SK-N-SH treated with all-trans-retinoic acid at 6 μM for 48 hours (cell line): ENCODE results near the gene NFIA.

Experiments used
- ATAC-seq: fragments of 200-7000 bp; cut with Tn5 transposase; 3 replicates; pipeline ENCODE4 v1.9.1; 2020; ENCODE audit warnings: mild to moderate bottlenecking, moderate library complexity
- ARNTL ChIP-seq: fragments of 450-650 bp; formaldehyde crosslinking; IDR thresholded peaks from 2 replicates; pipeline ENCODE4 v1.5.0; 2020; ENCODE audit warnings: low read depth, mild to moderate bottlenecking, moderate library complexity, borderline replicate concordance
- BACH2 ChIP-seq: fragments of 250-450 bp; sonication (Bioruptor Pico); IDR thresholded peaks from 2 replicates; pipeline ENCODE4 v1.9.0; 2021; ENCODE audit warnings: mild to moderate bottlenecking, borderline replicate concordance
- ESRRG ChIP-seq: fragments of 250-450 bp; sonication (Bioruptor Pico); IDR thresholded peaks from 2 replicates; pipeline ENCODE4 v1.6.1; 2021; ENCODE audit warnings: mild to moderate bottlenecking
- GLIS3 ChIP-seq: fragments of 250-450 bp; sonication (Bioruptor Pico); IDR thresholded peaks from 2 replicates; pipeline ENCODE4 v1.5.0; 2020; ENCODE audit warnings: mild to moderate bottlenecking, moderate library complexity
- ISL1 ChIP-seq: fragments of 250-450 bp; sonication (Bioruptor Pico); IDR thresholded peaks from 2 replicates; pipeline ENCODE4 v2.1.2; 2022; ENCODE audit warnings: mild to moderate bottlenecking, moderate library complexity
- POU6F1 ChIP-seq: fragments of 250-450 bp; sonication (Bioruptor Pico); IDR thresholded peaks from 2 replicates; pipeline ENCODE4 v1.8.0; 2021; ENCODE audit warnings: low read depth, mild to moderate bottlenecking, moderate library complexity, borderline replicate concordance
- PPARA ChIP-seq: fragments of 250-450 bp; sonication (Bioruptor Pico); IDR thresholded peaks from 2 replicates; pipeline ENCODE4 v1.5.0; 2020; ENCODE audit warnings: mild to moderate bottlenecking, borderline replicate concordance
- RARB ChIP-seq: fragments of 250-450 bp; sonication (Bioruptor Pico); IDR thresholded peaks from 2 replicates; pipeline ENCODE4 v1.8.0; 2021; ENCODE audit warnings: mild to moderate bottlenecking, moderate library complexity
- SNAI2 ChIP-seq: fragments of 250-450 bp; sonication (Bioruptor Pico); IDR thresholded peaks from 2 replicates; pipeline ENCODE4 v1.5.0; 2020; ENCODE audit warnings: mild to moderate bottlenecking, moderate library complexity
- TCF4 ChIP-seq: fragments of 250-450 bp; sonication (Bioruptor Pico); IDR thresholded peaks from 2 replicates; pipeline ENCODE4 v1.8.0; 2021; ENCODE audit warnings: mild to moderate bottlenecking, moderate library complexity, borderline replicate concordance
- TOX ChIP-seq: fragments of 250-450 bp; sonication (Bioruptor Pico); IDR thresholded peaks from 2 replicates; pipeline ENCODE4 v1.8.0; 2021; ENCODE audit warnings: mild to moderate bottlenecking, moderate library complexity, borderline replicate concordance
- ZC3H10 ChIP-seq: fragments of 250-450 bp; sonication (Bioruptor Pico); IDR thresholded peaks from 2 replicates; pipeline ENCODE4 v1.5.1; 2021; ENCODE audit warnings: mild to moderate bottlenecking, moderate library complexity
- ZFP3 ChIP-seq: fragments of 250-450 bp; sonication (Bioruptor Pico); IDR thresholded peaks from 2 replicates; pipeline ENCODE4 v1.5.0; 2020; ENCODE audit warnings: mild to moderate bottlenecking, moderate library complexity
- ZFP30 ChIP-seq: fragments of 450-650 bp; formaldehyde crosslinking; IDR thresholded peaks from 2 replicates; pipeline ENCODE4 v1.5.0; 2022; ENCODE audit warnings: mild to moderate bottlenecking, moderate library complexity
- ZNF565 ChIP-seq: fragments of 450-650 bp; formaldehyde crosslinking; conservative IDR thresholded peaks from 2 replicates; pipeline ENCODE4 v1.5.0; 2020; ENCODE audit warnings: low read depth, mild to moderate bottlenecking, moderate library complexity
- ZNF70 ChIP-seq: fragments of 450-650 bp; formaldehyde crosslinking; IDR thresholded peaks from 2 replicates; pipeline ENCODE4 v1.5.0; 2020; ENCODE audit warnings: mild to moderate bottlenecking, moderate library complexity
- ZNF8 ChIP-seq: fragments of 450-650 bp; formaldehyde crosslinking; IDR thresholded peaks from 2 replicates; pipeline ENCODE4 v1.5.0; 2020; ENCODE audit warnings: mild to moderate bottlenecking, moderate library complexity
- TF ChIP-seq, protein P1 (sequence below): fragments of 250-450 bp; sonication (Bioruptor Pico); IDR thresholded peaks from 2 replicates; pipeline ENCODE4 v1.8.0; 2020; ENCODE audit warnings: mild to moderate bottlenecking, moderate library complexity, borderline replicate concordance
- TF ChIP-seq, protein P2 (sequence below): fragments of 250-450 bp; sonication (Bioruptor Pico); IDR thresholded peaks from 2 replicates; pipeline ENCODE4 v1.5.0; 2020; ENCODE audit warnings: mild to moderate bottlenecking, moderate library complexity
- TF ChIP-seq, protein P3 (sequence below): fragments of 250-450 bp; sonication (Bioruptor Pico); IDR thresholded peaks from 2 replicates; pipeline ENCODE4 v1.5.1; 2020; ENCODE audit warnings: low read depth, mild to moderate bottlenecking, moderate library complexity

NFIA gene

DNA sequence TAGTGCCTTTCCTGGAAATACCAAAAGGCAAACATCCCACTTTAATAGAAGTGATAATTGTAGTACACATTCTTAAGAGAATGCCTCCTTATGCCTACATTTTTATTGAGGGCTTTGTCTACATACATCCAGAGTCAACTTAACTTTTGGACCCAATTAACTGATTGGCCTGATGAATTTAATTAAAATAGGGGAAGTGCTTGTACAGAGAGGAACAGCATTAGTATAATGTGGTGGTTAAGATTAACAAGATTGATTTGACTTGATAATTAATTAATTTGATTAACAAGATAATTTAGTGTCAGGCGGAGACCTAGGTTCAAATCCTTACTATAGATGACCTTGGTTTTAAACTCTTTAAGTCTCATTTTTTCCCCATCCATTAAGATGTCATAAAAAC lies 111.4 kb downstream of the NFIA start:
- no peak for ATAC-seq
- no peak for TF ChIP-seq ZNF70 (CRISPR knock-in tag)
- TF ChIP-seq, all 23 proteins: peak for 0

DNA sequence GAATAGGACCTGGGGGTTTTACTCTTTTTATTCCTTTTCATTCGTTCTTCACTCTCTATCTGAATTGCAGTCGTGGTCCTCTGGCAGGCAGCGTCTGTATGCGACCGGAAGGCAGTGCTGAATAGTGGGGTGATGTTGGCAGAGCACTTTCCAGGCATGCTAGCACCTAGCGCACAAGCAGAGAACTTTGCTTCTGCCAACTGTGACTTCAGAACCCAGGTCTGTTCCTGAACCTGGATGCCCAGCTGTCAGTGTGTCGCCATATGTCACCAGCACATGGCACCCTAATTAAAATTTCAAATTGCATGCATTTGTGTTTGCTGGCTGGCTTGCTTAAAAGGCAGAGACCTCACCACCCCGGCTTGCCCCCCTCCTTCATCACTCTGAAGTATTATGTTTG lies 116.2 kb downstream of the NFIA start:
- TF ChIP-seq SNAI2 (CRISPR knock-in tag) (no peak), ZNF565 (CRISPR knock-in tag) (no peak), ZNF8 (CRISPR knock-in tag) (no peak), TCF4 (CRISPR knock-in tag) (no peak), ESRRG (CRISPR knock-in tag) (no peak), RARB (no peak)
- TF ChIP-seq, protein P1, sequence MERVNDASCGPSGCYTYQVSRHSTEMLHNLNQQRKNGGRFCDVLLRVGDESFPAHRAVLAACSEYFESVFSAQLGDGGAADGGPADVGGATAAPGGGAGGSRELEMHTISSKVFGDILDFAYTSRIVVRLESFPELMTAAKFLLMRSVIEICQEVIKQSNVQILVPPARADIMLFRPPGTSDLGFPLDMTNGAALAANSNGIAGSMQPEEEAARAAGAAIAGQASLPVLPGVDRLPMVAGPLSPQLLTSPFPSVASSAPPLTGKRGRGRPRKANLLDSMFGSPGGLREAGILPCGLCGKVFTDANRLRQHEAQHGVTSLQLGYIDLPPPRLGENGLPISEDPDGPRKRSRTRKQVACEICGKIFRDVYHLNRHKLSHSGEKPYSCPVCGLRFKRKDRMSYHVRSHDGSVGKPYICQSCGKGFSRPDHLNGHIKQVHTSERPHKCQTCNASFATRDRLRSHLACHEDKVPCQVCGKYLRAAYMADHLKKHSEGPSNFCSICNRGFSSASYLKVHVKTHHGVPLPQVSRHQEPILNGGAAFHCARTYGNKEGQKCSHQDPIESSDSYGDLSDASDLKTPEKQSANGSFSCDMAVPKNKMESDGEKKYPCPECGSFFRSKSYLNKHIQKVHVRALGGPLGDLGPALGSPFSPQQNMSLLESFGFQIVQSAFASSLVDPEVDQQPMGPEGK (CRISPR knock-in tag), result no peak
- TF ChIP-seq, protein P2, sequence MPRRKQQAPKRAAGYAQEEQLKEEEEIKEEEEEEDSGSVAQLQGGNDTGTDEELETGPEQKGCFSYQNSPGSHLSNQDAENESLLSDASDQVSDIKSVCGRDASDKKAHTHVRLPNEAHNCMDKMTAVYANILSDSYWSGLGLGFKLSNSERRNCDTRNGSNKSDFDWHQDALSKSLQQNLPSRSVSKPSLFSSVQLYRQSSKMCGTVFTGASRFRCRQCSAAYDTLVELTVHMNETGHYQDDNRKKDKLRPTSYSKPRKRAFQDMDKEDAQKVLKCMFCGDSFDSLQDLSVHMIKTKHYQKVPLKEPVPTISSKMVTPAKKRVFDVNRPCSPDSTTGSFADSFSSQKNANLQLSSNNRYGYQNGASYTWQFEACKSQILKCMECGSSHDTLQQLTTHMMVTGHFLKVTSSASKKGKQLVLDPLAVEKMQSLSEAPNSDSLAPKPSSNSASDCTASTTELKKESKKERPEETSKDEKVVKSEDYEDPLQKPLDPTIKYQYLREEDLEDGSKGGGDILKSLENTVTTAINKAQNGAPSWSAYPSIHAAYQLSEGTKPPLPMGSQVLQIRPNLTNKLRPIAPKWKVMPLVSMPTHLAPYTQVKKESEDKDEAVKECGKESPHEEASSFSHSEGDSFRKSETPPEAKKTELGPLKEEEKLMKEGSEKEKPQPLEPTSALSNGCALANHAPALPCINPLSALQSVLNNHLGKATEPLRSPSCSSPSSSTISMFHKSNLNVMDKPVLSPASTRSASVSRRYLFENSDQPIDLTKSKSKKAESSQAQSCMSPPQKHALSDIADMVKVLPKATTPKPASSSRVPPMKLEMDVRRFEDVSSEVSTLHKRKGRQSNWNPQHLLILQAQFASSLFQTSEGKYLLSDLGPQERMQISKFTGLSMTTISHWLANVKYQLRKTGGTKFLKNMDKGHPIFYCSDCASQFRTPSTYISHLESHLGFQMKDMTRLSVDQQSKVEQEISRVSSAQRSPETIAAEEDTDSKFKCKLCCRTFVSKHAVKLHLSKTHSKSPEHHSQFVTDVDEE (CRISPR knock-in tag), result no peak
- no peak for ATAC-seq

- TF ChIP-seq, protein P3, sequence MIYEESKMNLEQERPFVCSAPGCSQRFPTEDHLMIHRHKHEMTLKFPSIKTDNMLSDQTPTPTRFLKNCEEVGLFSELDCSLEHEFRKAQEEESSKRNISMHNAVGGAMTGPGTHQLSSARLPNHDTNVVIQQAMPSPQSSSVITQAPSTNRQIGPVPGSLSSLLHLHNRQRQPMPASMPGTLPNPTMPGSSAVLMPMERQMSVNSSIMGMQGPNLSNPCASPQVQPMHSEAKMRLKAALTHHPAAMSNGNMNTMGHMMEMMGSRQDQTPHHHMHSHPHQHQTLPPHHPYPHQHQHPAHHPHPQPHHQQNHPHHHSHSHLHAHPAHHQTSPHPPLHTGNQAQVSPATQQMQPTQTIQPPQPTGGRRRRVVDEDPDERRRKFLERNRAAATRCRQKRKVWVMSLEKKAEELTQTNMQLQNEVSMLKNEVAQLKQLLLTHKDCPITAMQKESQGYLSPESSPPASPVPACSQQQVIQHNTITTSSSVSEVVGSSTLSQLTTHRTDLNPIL, result no peak
- TF ChIP-seq POU6F1 (CRISPR knock-in tag) (no peak), GLIS3 (no peak), ARNTL (CRISPR knock-in tag) (no peak), ZFP30 (CRISPR knock-in tag) (no peak), RARB (no peak), PPARA (CRISPR knock-in tag) (no peak), TCF4 (CRISPR knock-in tag) (no peak), TOX (CRISPR knock-in tag) (no peak), ZFP3 (no peak), SNAI2 (CRISPR knock-in tag) (no peak), ZNF8 (CRISPR knock-in tag) (no peak), ISL1 (CRISPR knock-in tag) (no peak), BACH2 (CRISPR knock-in tag) (no peak), ZC3H10 (CRISPR knock-in tag) (no peak), ZNF565 (CRISPR knock-in tag) (no peak)
- TF ChIP-seq, protein P2 (CRISPR knock-in tag), result no peak
- TF ChIP-seq, protein P1 (CRISPR knock-in tag), result no peak
- TF ChIP-seq, all 23 proteins: peak for 0
- no peak for ATAC-seq
These were observed 118.7 kb downstream of the NFIA start for GRCh38 chr1:61201035-61201434.
